Natural killer cell (primary cell): ENCODE measurements around the gene AXL. TPM values are rescaled to one million over a fixed set of nuclear protein-coding genes. Genes with fewer than 3 reads are reported as not detected.
A peak's percentile ranks its signal among the peaks of the same experiment; 100 is the strongest.
"Not testable (repeated sequence)": the region's sequence is repeated elsewhere in the genome, so short reads cannot be mapped to it uniquely, and the experiment has no call there.

Source experiments
- ATAC-seq, 3 donors: fragments of 150-1000 bp in 2 of 3; fragments of 200-7000 bp in 1 of 3; cut with Tn5 transposase; 1 replicate in 1 of 3; 2 replicates in 2 of 3; pipeline ENCODE4 v1.10.0; 2021; ENCODE audit warnings: mild to moderate bottlenecking in 2 of 3, moderate library complexity in 2 of 3
- DNase-seq, 2 donors: peaks; one replicate each; pipeline versions ENCODE4 v3.0.0 to v3.0.0-alpha.2; 2013 to 2021; ENCODE audit warnings: mixed read lengths in 1 of 2
- H3K27ac ChIP-seq: one replicate; pipeline ENCODE4 v1.5.1; 2013; ENCODE audit warnings: mild to moderate bottlenecking, low read length
- H3K27me3 ChIP-seq: one replicate; pipeline ENCODE4 v1.6.1; 2013; ENCODE audit warnings: low read length; ENCODE audit not compliant: control insufficient read depth, insufficient read depth
- H3K36me3 ChIP-seq: one replicate; pipeline ENCODE4 v1.6.1; 2013; ENCODE audit warnings: low read length; ENCODE audit not compliant: control insufficient read depth, insufficient read depth
- H3K4me1 ChIP-seq: one replicate; pipeline ENCODE4 v1.6.1; 2013; ENCODE audit warnings: low read length; ENCODE audit not compliant: control insufficient read depth, insufficient read depth
- H3K4me3 ChIP-seq: one replicate; pipeline ENCODE4 v1.5.1; 2013; ENCODE audit warnings: low read length
- H3K9me3 ChIP-seq: one replicate; pipeline ENCODE4 v1.6.1; 2013; ENCODE audit warnings: low read length; ENCODE audit not compliant: control insufficient read depth, insufficient read depth
- H3K27ac Mint-ChIP-seq, 2 donors: one replicate each; pipeline ENCODE4 v1.8.0; 2022; ENCODE audit warnings: mild to moderate bottlenecking in 2 of 2, mixed read lengths in 2 of 2, moderate library complexity in 1 of 2
- H3K27me3 Mint-ChIP-seq, 2 donors: one replicate each; pipeline ENCODE4 v1.8.0; 2022; ENCODE audit warnings: low read depth in 2 of 2, mixed read lengths in 2 of 2
- H3K36me3 Mint-ChIP-seq: one replicate; pipeline ENCODE4 v1.8.0; 2022; ENCODE audit warnings: mixed read lengths
- H3K4me1 Mint-ChIP-seq, 2 donors: one replicate each; pipeline ENCODE4 v1.8.0; 2022; ENCODE audit warnings: mixed read lengths in 2 of 2
- H3K4me3 Mint-ChIP-seq: one replicate; pipeline ENCODE4 v1.8.0; 2022; ENCODE audit warnings: mild to moderate bottlenecking, moderate library complexity, mixed read lengths
- H3K9me3 Mint-ChIP-seq, 2 donors: one replicate each; pipeline ENCODE4 v1.8.0; 2022; ENCODE audit warnings: mixed read lengths in 2 of 2
- CTCF ChIP-seq: fragments of 200-600 bp; IDR thresholded peaks from one replicate; pipeline ENCODE4 v1.8.0; 2022; ENCODE audit warnings: antibody characterized with exemption
- WGBS: methylation state at CpG from one replicate; pipeline ENCODE4 v1.1.7; 2013; ENCODE audit warnings: missing lambda C conversion rate; ENCODE audit not compliant: insufficient coverage; 5-methylcytosine and 5-hydroxymethylcytosine counted together
- intact Hi-C: fragments of 100-400 bp; cut with micrococcal nuclease; formaldehyde crosslinking; loops from one replicate; pipeline ENCODE4 v1.14.2; 2022
- total RNA-seq, 4 donors: library from RNA; stranded (reverse); fragments of 120-200 nt in 1 of 4; gene quantifications; one replicate each; pipeline versions ENCODE4 v1.2.3 to v1.2.4, GENCODE V29; 2013 to 2022

The AXL gene
- total RNA-seq, 3 donors from 2014 or later (not counting 1 experiment from before 2014, with no cell fraction given): 0.16 to 0.70 TPM; not detected in 1

- peaks cover 0 to 5% of the 10 kb centered on the region in 2 donors for H3K4me1 Mint-ChIP-seq
- no peak overlapping the region for H3K4me3 Mint-ChIP-seq
- peak in 1 of 2 donors; percentile 65 for DNase-seq
- no peak overlapping the region for H3K27ac Mint-ChIP-seq
- H3K9me3 Mint-ChIP-seq: no peaks in the 10 kb centered on the region
- ATAC-seq: peak; percentile 38 to 61 (median 42)
- TF ChIP-seq CTCF: no peak
- Histone ChIP-seq H3K27ac (no peak overlapping the region), H3K9me3 (no peaks in the 10 kb centered on the region), H3K4me1 (peaks cover 3% of the 10 kb centered on the region), H3K36me3 (no peaks in the 10 kb centered on the region), H3K27me3 (no peaks in the 10 kb centered on the region), H3K4me3 (no peak overlapping the region)
- no peaks in the 10 kb centered on the region for H3K36me3 Mint-ChIP-seq
- WGBS: 15% methylated on average over 14 of the region's 14 CpGs
- intact Hi-C loops: no loop called here
- no peaks in the 10 kb centered on the region for H3K27me3 Mint-ChIP-seq
Measured at GRCh38 chr19:41175801-41176777, 42.9 kb upstream of the AXL start.

- H3K4me3 ChIP-seq, H3K27ac ChIP-seq, H3K4me3 Mint-ChIP-seq, H3K36me3 ChIP-seq, intact Hi-C loops, H3K4me1 Mint-ChIP-seq, H3K36me3 Mint-ChIP-seq, H3K9me3 Mint-ChIP-seq, H3K27ac Mint-ChIP-seq, ATAC-seq, H3K4me1 ChIP-seq, H3K27me3 ChIP-seq, H3K9me3 ChIP-seq, DNase-seq, H3K27me3 Mint-ChIP-seq: not testable (repeated sequence)
- no CpG with 5 or more reads among the region's 34 CpGs for WGBS
Measured at GRCh38 chr19:41180173-41180572, 38.9 kb upstream of the AXL start.

GRCh38 chr19:41186971-41187883 is 31.8 kb upstream of the AXL start:
- TF ChIP-seq CTCF: no peak
- H3K27ac ChIP-seq: no peak overlapping the region
- Mint-ChIP-seq H3K4me3 (no peak overlapping the region), H3K36me3 (no peaks in the 10 kb centered on the region), H3K4me1 (peaks cover 0 to 4% of the 10 kb centered on the region in 2 donors), H3K9me3 (no peaks in the 10 kb centered on the region), H3K27me3 (peaks cover 16 to 24% of the 10 kb centered on the region in 2 donors), H3K27ac (no peak overlapping the region)
- ATAC-seq (no peak), DNase-seq (no peak)
- H3K36me3 ChIP-seq: no peaks in the 10 kb centered on the region
- 90% methylated on average over 6 of the region's 8 CpGs for WGBS
- H3K4me3 ChIP-seq: no peak overlapping the region
- H3K9me3 ChIP-seq: no peaks in the 10 kb centered on the region
- H3K4me1 ChIP-seq: no peaks in the 10 kb centered on the region
- no peaks in the 10 kb centered on the region for H3K27me3 ChIP-seq
- intact Hi-C loops: no loop called here

DNA sequence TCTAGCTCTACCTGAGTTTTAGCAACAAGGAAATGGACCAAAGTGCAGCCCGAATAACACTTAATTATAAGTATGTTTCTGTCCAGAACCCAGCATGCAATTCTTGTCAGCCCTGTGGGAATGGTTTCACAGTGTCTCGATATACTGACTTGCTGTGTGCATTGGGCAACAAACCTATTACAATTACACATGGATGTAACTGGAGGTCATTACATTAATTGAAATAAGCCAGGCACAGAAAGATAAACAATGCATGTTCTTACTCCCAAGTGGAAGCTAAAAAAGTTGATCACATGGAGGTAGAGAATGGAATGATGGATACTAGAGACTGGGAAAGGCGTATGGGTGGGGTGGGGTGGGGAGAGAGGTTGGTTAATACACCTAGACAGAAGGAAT is 31.1 kb upstream of the AXL start:
- no peak overlapping the region for H3K4me3 Mint-ChIP-seq
- intact Hi-C loops: no loop called here
- H3K9me3 Mint-ChIP-seq: no peaks in the 10 kb centered on the region
- DNase-seq: no peak
- H3K36me3 ChIP-seq: no peaks in the 10 kb centered on the region
- WGBS: 96% methylated on average over 3 of the region's 3 CpGs
- H3K27me3 ChIP-seq: peaks cover 6% of the 10 kb centered on the region
- H3K27me3 Mint-ChIP-seq: peaks cover 23 to 31% of the 10 kb centered on the region in 2 donors
- ATAC-seq: no peak
- no peak overlapping the region for H3K27ac Mint-ChIP-seq
- TF ChIP-seq CTCF: no peak
- H3K4me1 ChIP-seq: no peaks in the 10 kb centered on the region
- no peaks in the 10 kb centered on the region for H3K36me3 Mint-ChIP-seq
- no peak overlapping the region for H3K27ac ChIP-seq
- peaks cover 0 to 9% of the 10 kb centered on the region in 2 donors for H3K4me1 Mint-ChIP-seq
- H3K9me3 ChIP-seq: no peaks in the 10 kb centered on the region
- H3K4me3 ChIP-seq: no peak overlapping the region
